ENCODE data around the gene DES. TPM values are rescaled to one million over a fixed set of nuclear protein-coding genes. Genes with fewer than 3 reads are reported as not detected.

DES gene
- polyA plus RNA-seq, 1 experiment: 19.8 TPM

DNA sequence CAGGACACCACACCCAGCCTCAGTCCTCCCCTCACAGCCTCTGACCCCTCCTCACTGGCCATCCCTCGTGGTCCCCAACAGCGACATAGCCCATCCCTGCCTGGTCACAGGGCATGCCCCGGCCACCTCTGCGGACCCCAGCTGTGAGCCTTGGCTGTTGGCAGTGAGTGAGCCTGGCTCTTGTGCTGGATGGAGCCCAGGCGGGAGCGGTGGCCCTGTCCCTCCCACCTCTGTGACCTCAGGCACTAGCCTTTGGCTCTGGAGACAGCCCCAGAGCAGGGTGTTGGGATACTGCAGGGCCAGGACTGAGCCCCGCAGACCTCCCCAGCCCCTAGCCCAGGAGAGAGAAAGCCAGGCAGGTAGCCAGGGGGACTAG lies 7.9 kb downstream of the DES start:
- TF ChIP-seq CTCF (IDR thresholded peaks at IDR 0.05; ENCODE audit: low read depth, low read length): no peak
- no peak for DNase-seq (ENCODE audit: low read depth, low spot score)
- POLR2A ChIA-PET: no interaction called here
- Histone ChIP-seq H3K27me3 (ENCODE audit: control insufficient read depth, insufficient read depth, low read length) (no peaks in the 10 kb centered on the region), H3K9me3 (ENCODE audit: control insufficient read depth, insufficient read depth, low read length) (no peaks in the 10 kb centered on the region; the same call in 1 of the 2 replicates), H3K4me3 (ENCODE audit: low read depth, low read length) (no peak overlapping the region), H3K27ac (ENCODE audit: low read depth, low read length) (no peak overlapping the region)
- CTCF ChIA-PET: no interaction called here

DNA sequence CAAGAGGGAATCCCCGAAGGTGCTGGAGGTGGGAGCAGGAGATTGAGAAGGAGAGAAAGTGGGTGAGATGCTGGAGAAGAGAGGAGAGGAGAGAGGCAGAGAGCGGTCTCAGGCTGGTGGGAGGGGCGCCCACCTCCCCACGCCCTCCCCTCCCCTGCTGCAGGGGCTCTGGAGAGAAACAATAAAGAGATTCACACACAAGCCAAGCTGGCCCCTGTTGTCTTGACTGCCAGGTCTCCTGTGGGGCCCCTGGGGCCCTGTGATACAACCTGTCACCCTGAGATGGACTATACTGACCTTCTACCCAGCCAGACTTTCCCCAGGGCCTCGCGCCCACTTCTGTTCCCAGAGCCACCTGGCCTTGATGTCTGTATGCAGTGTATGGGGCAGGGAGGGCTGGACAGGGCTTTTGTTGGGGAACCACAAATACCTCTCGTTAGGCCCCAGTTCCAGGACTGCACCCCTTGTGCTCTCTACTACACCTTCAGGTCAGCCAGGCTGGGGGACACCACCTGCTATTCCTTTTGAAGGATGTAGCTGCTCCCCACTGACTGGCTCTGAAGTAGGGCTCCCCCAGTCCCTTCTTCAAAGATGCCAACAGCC lies 8.5 kb downstream of the DES start:
- Histone ChIP-seq H3K27me3 (ENCODE audit: control insufficient read depth, insufficient read depth, low read length) (no peaks in the 10 kb centered on the region), H3K9me3 (ENCODE audit: control insufficient read depth, insufficient read depth, low read length) (no peaks in the 10 kb centered on the region; the same call in 1 of the 2 replicates), H3K4me3 (ENCODE audit: low read depth, low read length) (no peak overlapping the region), H3K27ac (ENCODE audit: low read depth, low read length) (no peak overlapping the region)
- ChIA-PET POLR2A (no interaction called here), CTCF (interaction anchor here (2.1 kb wide), 1 partner anchor 24 kb away, joined by 8 read pairs; no protein-coding TSS in a partner anchor)
- no peak for TF ChIP-seq CTCF (IDR thresholded peaks at IDR 0.05; ENCODE audit: low read depth, low read length)
- DNase-seq (ENCODE audit: low read depth, low spot score): no peak

- no peak for DNase-seq (ENCODE audit: low read depth, low spot score)
- no peak for TF ChIP-seq CTCF (IDR thresholded peaks at IDR 0.05; ENCODE audit: low read depth, low read length)
Observed at GRCh38 chr2:219428469-219428868, 10.3 kb downstream of the DES start.

DNA sequence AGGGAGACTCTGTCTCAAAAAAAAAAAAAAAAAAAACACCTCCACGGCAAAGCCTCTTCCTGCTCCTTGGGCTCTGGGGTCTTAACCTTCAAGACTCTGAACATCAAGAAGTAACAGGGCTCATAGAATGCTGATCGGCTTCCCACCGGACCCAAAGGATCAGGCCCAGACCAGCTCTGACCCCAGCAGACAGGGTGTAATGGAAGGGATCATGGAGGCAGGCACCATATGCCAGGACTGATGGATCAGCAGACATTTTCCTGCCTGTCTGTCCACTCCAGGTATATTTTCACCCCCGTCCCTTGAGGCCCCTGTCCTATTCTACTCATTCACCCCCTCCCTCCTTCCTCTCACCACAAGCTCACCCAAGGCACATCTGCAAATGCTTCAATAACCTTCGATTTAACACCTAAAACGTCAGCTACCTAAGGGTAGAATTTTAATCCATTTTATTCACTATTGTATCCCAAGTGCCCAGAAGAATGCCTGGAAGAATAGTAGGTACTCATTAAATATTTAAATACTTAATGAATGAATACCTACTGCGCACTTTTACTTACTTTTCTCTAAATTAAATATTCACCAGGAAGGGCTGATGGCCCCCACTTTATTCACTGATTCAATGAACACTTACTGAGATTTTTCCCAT lies 11.9 kb downstream of the DES start:
- CTCF ChIA-PET: interaction anchor here (1.3 to 2.0 kb wide), 5 partner anchors 27 to 100 kb away, joined by 3 to 9 read pairs (median 5); no protein-coding TSS in a partner anchor
- Histone ChIP-seq H3K27me3 (ENCODE audit: control insufficient read depth, insufficient read depth, low read length) (no peaks in the 10 kb centered on the region), H3K4me3 (ENCODE audit: low read depth, low read length) (no peak overlapping the region), H3K9me3 (ENCODE audit: control insufficient read depth, insufficient read depth, low read length) (no peaks in the 10 kb centered on the region; the same call in 1 of the 2 replicates), H3K27ac (ENCODE audit: low read depth, low read length) (no peak overlapping the region)
- POLR2A ChIA-PET: interaction anchor here (0.7 kb wide), 1 partner anchor 11 kb away, joined by 8 read pairs; no protein-coding TSS in a partner anchor
- TF ChIP-seq CTCF (IDR thresholded peaks at IDR 0.05; ENCODE audit: low read depth, low read length): no peak
- no peak for DNase-seq (ENCODE audit: low read depth, low spot score)

More at GRCh38 chr2:219428469-219428868, 10.3 kb downstream of the DES start:
- ChIA-PET POLR2A (interaction anchor here (0.8 kb wide), 1 partner anchor 49 kb away, joined by 3 read pairs; no protein-coding TSS in a partner anchor), CTCF (interaction anchor here (0.6 to 2.1 kb wide), 4 partner anchors 10 to 101 kb away, joined by 3 to 8 read pairs (median 4); partner anchors contain the start of gene DES)
- Histone ChIP-seq H3K27me3 (ENCODE audit: control insufficient read depth, insufficient read depth, low read length) (no peaks in the 10 kb centered on the region), H3K9me3 (ENCODE audit: control insufficient read depth, insufficient read depth, low read length) (no peaks in the 10 kb centered on the region; the same call in 1 of the 2 replicates), H3K4me3 (ENCODE audit: low read depth, low read length) (no peak overlapping the region), H3K27ac (ENCODE audit: low read depth, low read length) (no peak overlapping the region)
